ENCODE results near the gene KNOP1.

KNOP1 gene

DNA sequence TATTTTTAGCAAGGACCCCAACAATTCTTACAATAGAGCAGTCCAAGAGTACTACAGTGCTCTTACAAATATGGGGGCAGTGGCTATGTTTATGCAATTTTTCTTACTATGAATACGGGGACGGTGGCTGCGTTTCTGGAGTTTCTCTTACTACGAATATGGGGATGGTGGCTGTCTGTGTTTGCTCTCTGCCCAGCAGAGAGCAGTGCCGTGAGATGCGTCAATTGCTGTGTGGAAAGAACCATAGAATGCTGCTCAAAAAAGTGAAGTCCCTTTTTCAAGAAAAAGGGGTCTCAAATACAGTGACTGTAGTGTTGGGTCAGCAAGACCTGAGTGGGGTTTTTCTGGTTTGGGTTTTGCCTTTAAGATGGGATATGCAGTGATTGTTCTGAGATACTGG is 53.9 kb downstream of the KNOP1 start:
- H3K79me2 ChIP-seq (ENCODE audit: control insufficient read depth, low read length), result no peaks in the 10 kb centered on the region
- H4K20me1 ChIP-seq (ENCODE audit: control insufficient read depth, insufficient read depth, low read depth, low read length), result no peaks in the 10 kb centered on the region
- no peaks in the 10 kb centered on the region for H3K9me3 ChIP-seq (ENCODE audit: control insufficient read depth, insufficient read depth, low read length)
- no peaks in the 10 kb centered on the region for H3K9me2 ChIP-seq (replicated peaks; ENCODE audit: control insufficient read depth, low read length)
- H3K36me3 ChIP-seq (ENCODE audit: control insufficient read depth, low read length), result no peaks in the 10 kb centered on the region
- H3K27me3 ChIP-seq (ENCODE audit: control insufficient read depth, low read length), result no peaks in the 10 kb centered on the region
- TF ChIP-seq, protein P1, sequence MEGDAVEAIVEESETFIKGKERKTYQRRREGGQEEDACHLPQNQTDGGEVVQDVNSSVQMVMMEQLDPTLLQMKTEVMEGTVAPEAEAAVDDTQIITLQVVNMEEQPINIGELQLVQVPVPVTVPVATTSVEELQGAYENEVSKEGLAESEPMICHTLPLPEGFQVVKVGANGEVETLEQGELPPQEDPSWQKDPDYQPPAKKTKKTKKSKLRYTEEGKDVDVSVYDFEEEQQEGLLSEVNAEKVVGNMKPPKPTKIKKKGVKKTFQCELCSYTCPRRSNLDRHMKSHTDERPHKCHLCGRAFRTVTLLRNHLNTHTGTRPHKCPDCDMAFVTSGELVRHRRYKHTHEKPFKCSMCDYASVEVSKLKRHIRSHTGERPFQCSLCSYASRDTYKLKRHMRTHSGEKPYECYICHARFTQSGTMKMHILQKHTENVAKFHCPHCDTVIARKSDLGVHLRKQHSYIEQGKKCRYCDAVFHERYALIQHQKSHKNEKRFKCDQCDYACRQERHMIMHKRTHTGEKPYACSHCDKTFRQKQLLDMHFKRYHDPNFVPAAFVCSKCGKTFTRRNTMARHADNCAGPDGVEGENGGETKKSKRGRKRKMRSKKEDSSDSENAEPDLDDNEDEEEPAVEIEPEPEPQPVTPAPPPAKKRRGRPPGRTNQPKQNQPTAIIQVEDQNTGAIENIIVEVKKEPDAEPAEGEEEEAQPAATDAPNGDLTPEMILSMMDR (IDR thresholded peaks at IDR 0.05; ENCODE audit: low read depth, low read length, poor library complexity, severe bottlenecking), result no peak
- no peak for TF ChIP-seq EZH2phosphoT487 (IDR thresholded peaks at IDR 0.05; ENCODE audit: borderline replicate concordance, low read length)
- no peak overlapping the region for H3K4me3 ChIP-seq (ENCODE audit: low read length)
- H3K4me2 ChIP-seq (ENCODE audit: low read length), result no peak overlapping the region
- no peak overlapping the region for H3K27ac ChIP-seq (ENCODE audit: low read depth, low read length)
- H3F3A ChIP-seq (ENCODE audit: control insufficient read depth, insufficient read depth), result no peaks in the 10 kb centered on the region
- H3K4me1 ChIP-seq (ENCODE audit: control insufficient read depth, low read length), result no peaks in the 10 kb centered on the region

DNA sequence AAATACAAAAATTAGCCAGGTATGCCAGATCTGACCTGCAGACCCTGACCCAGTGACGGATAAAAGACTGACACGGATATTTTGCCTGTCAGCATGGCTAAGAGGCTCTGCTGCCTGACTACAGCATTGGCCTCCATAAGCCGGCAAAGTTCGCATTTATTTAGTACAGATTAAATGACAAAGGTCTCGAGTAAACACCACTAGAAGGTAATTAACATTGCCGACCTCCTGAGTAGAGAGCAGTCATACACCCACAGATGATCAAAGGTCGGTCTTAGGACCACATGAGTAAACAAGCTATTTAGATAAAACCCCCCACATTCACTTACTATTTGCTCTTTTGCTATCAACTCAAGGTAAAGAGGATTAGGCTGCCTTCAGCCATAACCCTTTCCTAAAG is 55.7 kb downstream of the KNOP1 start:
- H3K27ac ChIP-seq (ENCODE audit: low read depth, low read length), result no peak overlapping the region
- no peaks in the 10 kb centered on the region for H3F3A ChIP-seq (ENCODE audit: control insufficient read depth, insufficient read depth)
- H4K20me1 ChIP-seq (ENCODE audit: control insufficient read depth, insufficient read depth, low read depth, low read length), result no peaks in the 10 kb centered on the region
- no peaks in the 10 kb centered on the region for H3K79me2 ChIP-seq (ENCODE audit: control insufficient read depth, low read length)
- no peaks in the 10 kb centered on the region for H3K9me2 ChIP-seq (replicated peaks; ENCODE audit: control insufficient read depth, low read length)
- no peaks in the 10 kb centered on the region for H3K4me1 ChIP-seq (ENCODE audit: control insufficient read depth, low read length)
- no peak overlapping the region for H3K4me2 ChIP-seq (ENCODE audit: low read length)
- no peaks in the 10 kb centered on the region for H3K36me3 ChIP-seq (ENCODE audit: control insufficient read depth, low read length)
- TF ChIP-seq EZH2phosphoT487 (IDR thresholded peaks at IDR 0.05; ENCODE audit: borderline replicate concordance, low read length), result no peak
- TF ChIP-seq, protein P1 (IDR thresholded peaks at IDR 0.05; ENCODE audit: low read depth, low read length, poor library complexity, severe bottlenecking), result no peak
- H3K4me3 ChIP-seq (ENCODE audit: low read length), result no peak overlapping the region
- H3K9me3 ChIP-seq (ENCODE audit: control insufficient read depth, insufficient read depth, low read length), result no peaks in the 10 kb centered on the region
- H3K27me3 ChIP-seq (ENCODE audit: control insufficient read depth, low read length), result no peaks in the 10 kb centered on the region

DNA sequence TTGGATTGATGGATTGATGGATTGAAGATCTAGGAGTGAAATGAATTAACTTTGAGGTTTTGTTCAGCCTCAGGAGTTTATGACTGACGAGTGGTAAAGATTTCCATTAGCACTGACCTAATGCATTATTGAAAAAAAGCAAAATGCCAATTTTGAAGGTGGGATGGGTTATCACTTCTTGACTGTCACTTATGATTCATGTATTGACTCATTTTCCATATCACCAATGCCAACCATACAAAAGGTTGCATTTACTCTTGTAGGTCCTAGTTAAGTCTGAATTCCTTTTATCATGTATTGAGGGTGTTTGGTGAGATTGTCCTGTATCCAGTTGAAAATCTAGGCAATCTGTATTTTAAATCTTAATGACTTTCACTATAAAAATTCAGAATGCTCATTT is 57.6 kb downstream of the KNOP1 start:
- H3K9me3 ChIP-seq (ENCODE audit: control insufficient read depth, insufficient read depth, low read length), result no peaks in the 10 kb centered on the region
- no peaks in the 10 kb centered on the region for H3F3A ChIP-seq (ENCODE audit: control insufficient read depth, insufficient read depth)
- no peak for TF ChIP-seq EZH2phosphoT487 (IDR thresholded peaks at IDR 0.05; ENCODE audit: borderline replicate concordance, low read length)
- TF ChIP-seq, protein P1 (IDR thresholded peaks at IDR 0.05; ENCODE audit: low read depth, low read length, poor library complexity, severe bottlenecking), result no peak
- no peak overlapping the region for H3K4me3 ChIP-seq (ENCODE audit: low read length)
- H3K4me2 ChIP-seq (ENCODE audit: low read length), result no peak overlapping the region
- H3K79me2 ChIP-seq (ENCODE audit: control insufficient read depth, low read length), result no peaks in the 10 kb centered on the region
- no peaks in the 10 kb centered on the region for H3K27me3 ChIP-seq (ENCODE audit: control insufficient read depth, low read length)
- no peak overlapping the region for H3K27ac ChIP-seq (ENCODE audit: low read depth, low read length)
- no peaks in the 10 kb centered on the region for H3K4me1 ChIP-seq (ENCODE audit: control insufficient read depth, low read length)
- H3K9me2 ChIP-seq (replicated peaks; ENCODE audit: control insufficient read depth, low read length), result no peaks in the 10 kb centered on the region
- H3K36me3 ChIP-seq (ENCODE audit: control insufficient read depth, low read length), result no peaks in the 10 kb centered on the region
- H4K20me1 ChIP-seq (ENCODE audit: control insufficient read depth, insufficient read depth, low read depth, low read length), result no peaks in the 10 kb centered on the region

DNA sequence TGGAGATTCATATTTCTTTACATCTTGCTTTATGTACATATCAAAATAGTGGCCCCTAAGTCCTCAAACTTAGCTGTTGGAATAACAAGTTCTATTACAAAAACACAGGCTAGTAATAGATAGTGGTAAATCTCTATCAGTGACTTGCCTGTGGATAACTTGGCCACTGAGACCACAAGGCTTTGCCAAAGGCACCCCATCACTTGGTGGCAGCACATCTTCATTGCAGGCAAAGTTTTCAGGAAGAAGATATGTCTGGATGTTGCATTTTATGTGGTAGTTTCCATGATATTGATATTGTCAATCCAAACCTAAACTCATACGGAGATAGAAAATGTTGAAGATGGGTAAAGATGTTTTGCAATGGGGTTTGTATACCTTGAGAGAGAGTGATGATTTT is 58.5 kb downstream of the KNOP1 start:
- Histone ChIP-seq H3K4me1 (ENCODE audit: control insufficient read depth, low read length) (no peaks in the 10 kb centered on the region), H3K4me3 (ENCODE audit: low read length) (no peak overlapping the region), H3K27ac (ENCODE audit: low read depth, low read length) (no peak overlapping the region), H4K20me1 (ENCODE audit: control insufficient read depth, insufficient read depth, low read depth, low read length) (no peaks in the 10 kb centered on the region), H3K27me3 (ENCODE audit: control insufficient read depth, low read length) (no peaks in the 10 kb centered on the region), H3K79me2 (ENCODE audit: control insufficient read depth, low read length) (no peaks in the 10 kb centered on the region), H3K9me3 (ENCODE audit: control insufficient read depth, insufficient read depth, low read length) (no peaks in the 10 kb centered on the region), H3K4me2 (ENCODE audit: low read length) (no peak overlapping the region), H3K36me3 (ENCODE audit: control insufficient read depth, low read length) (no peaks in the 10 kb centered on the region), H3K9me2 (replicated peaks; ENCODE audit: control insufficient read depth, low read length) (no peaks in the 10 kb centered on the region), H3F3A (ENCODE audit: control insufficient read depth, insufficient read depth) (no peaks in the 10 kb centered on the region)
- TF ChIP-seq EZH2phosphoT487 (IDR thresholded peaks at IDR 0.05; ENCODE audit: borderline replicate concordance, low read length), result no peak
- TF ChIP-seq, protein P1 (IDR thresholded peaks at IDR 0.05; ENCODE audit: low read depth, low read length, poor library complexity, severe bottlenecking), result no peak

Measured in DOHH2 (cell line).